Mesenchymal stem cell (in vitro differentiated cells and primary cell): ENCODE measurements around the gene APBB1.

Source experiments
- DNase-seq: peaks from one replicate; pipeline ENCODE4 v3.0.0-alpha.2; 2013
- H2AFZ ChIP-seq: one replicate; pipeline ENCODE4 v1.6.1; 2013; ENCODE audit warnings: low read depth, mild to moderate bottlenecking, control low read depth, inconsistent platforms, low read length, moderate library complexity
- H2AK5ac ChIP-seq: 2 replicates; pipeline ENCODE4 v1.6.1; 2013; ENCODE audit warnings: low read length, moderate library complexity, mild to moderate bottlenecking, inconsistent platforms; ENCODE audit not compliant: severe bottlenecking
- H2BK120ac ChIP-seq: one replicate; pipeline ENCODE4 v1.6.1; 2013; ENCODE audit warnings: low read depth, mild to moderate bottlenecking, inconsistent platforms, low read length, moderate library complexity
- H2BK12ac ChIP-seq, 2 experiments: one replicate each; pipeline ENCODE4 v1.6.1; 2013; ENCODE audit warnings: inconsistent platforms in 2 of 2, low read length in 2 of 2, mild to moderate bottlenecking in 2 of 2, moderate library complexity in 2 of 2, control low read depth in 1 of 2
- H2BK15ac ChIP-seq: one replicate; pipeline ENCODE4 v1.6.1; 2013; ENCODE audit warnings: mild to moderate bottlenecking, low read depth, inconsistent platforms; ENCODE audit not compliant: poor library complexity, severe bottlenecking
- H2BK5ac ChIP-seq: 2 replicates; pipeline ENCODE4 v1.6.1; 2013; ENCODE audit warnings: low read depth, mild to moderate bottlenecking, low read length, control low read depth, inconsistent platforms; ENCODE audit not compliant: poor library complexity, severe bottlenecking
- H3K14ac ChIP-seq, 2 experiments: one replicate each; pipeline ENCODE4 v1.6.1; 2013; ENCODE audit warnings: inconsistent platforms in 2 of 2, low read length in 2 of 2, control low read depth in 1 of 2, mild to moderate bottlenecking in 1 of 2, moderate library complexity in 1 of 2
- H3K18ac ChIP-seq, 2 experiments: one replicate each; pipeline ENCODE4 v1.6.1; 2013; ENCODE audit warnings: inconsistent platforms in 2 of 2, low read length in 2 of 2, control low read depth in 1 of 2, low read depth in 1 of 2, mild to moderate bottlenecking in 1 of 2
- H3K23ac ChIP-seq, 2 experiments: one replicate each; pipeline ENCODE4 v1.6.1; 2013; ENCODE audit warnings: inconsistent platforms in 2 of 2, low read length in 2 of 2, mild to moderate bottlenecking in 2 of 2, moderate library complexity in 2 of 2, control low read depth in 1 of 2
- H3K27ac ChIP-seq: 2 replicates; pipeline ENCODE4 v1.5.1; 2013; ENCODE audit warnings: mild to moderate bottlenecking, moderate library complexity, low read length, control low read depth, inconsistent platforms; ENCODE audit not compliant: poor library complexity, severe bottlenecking
- H3K27me3 ChIP-seq, 2 experiments: 2 replicates each; pipeline versions ENCODE4 v1.6.1 to v1.7.0; 2013; ENCODE audit warnings: low read length in 2 of 2, mild to moderate bottlenecking in 2 of 2, moderate library complexity in 2 of 2, control low read depth in 1 of 2, inconsistent platforms in 1 of 2; ENCODE audit not compliant: control insufficient read depth in 1 of 2, insufficient read depth in 1 of 2
- H3K36me3 ChIP-seq, 2 experiments: 2 replicates each; pipeline versions ENCODE4 v1.6.1 to v1.7.0; 2013; ENCODE audit warnings: low read length in 2 of 2, control low read depth in 1 of 2, inconsistent platforms in 1 of 2, low read depth in 1 of 2, mild to moderate bottlenecking in 1 of 2; ENCODE audit not compliant: insufficient read depth in 2 of 2, control insufficient read depth in 1 of 2
- H3K4ac ChIP-seq, 2 experiments: one replicate each; pipeline ENCODE4 v1.6.1; 2013; ENCODE audit warnings: inconsistent platforms in 2 of 2, low read length in 2 of 2, mild to moderate bottlenecking in 2 of 2, moderate library complexity in 2 of 2, control low read depth in 1 of 2, low read depth in 1 of 2
- H3K4me1 ChIP-seq: 2 replicates; pipeline ENCODE4 v1.6.1; 2013; ENCODE audit warnings: low read depth, low read length, control low read depth; ENCODE audit not compliant: control insufficient read depth, insufficient read depth
- H3K4me2 ChIP-seq: 2 replicates; pipeline ENCODE4 v1.6.1; 2013; ENCODE audit warnings: low read length, mild to moderate bottlenecking, inconsistent platforms; ENCODE audit not compliant: poor library complexity, severe bottlenecking
- H3K4me3 ChIP-seq, 2 experiments: 2 replicates each; pipeline versions ENCODE4 v1.5.1 to v1.7.0; 2013; ENCODE audit warnings: low read length in 2 of 2, mild to moderate bottlenecking in 2 of 2, control low read depth in 1 of 2, low read depth in 1 of 2; ENCODE audit not compliant: insufficient read depth in 1 of 2
- H3K79me1 ChIP-seq: replicated peaks from 2 replicates; pipeline ENCODE4 v1.6.1; 2013; ENCODE audit warnings: mild to moderate bottlenecking, control low read depth, low read length, inconsistent platforms; ENCODE audit not compliant: poor library complexity, severe bottlenecking
- H3K9ac ChIP-seq: 2 replicates; pipeline ENCODE4 v1.7.0; 2013; ENCODE audit warnings: mild to moderate bottlenecking, low read length, moderate library complexity
- H3K9me3 ChIP-seq: 2 replicates; pipeline ENCODE4 v1.7.0; 2013; ENCODE audit warnings: mild to moderate bottlenecking, low read length; ENCODE audit not compliant: control insufficient read depth
- H4K8ac ChIP-seq: one replicate; pipeline ENCODE4 v1.6.1; 2013; ENCODE audit warnings: inconsistent platforms, mild to moderate bottlenecking, low read length, moderate library complexity
- H4K91ac ChIP-seq: one replicate; pipeline ENCODE4 v1.6.1; 2013; ENCODE audit warnings: mild to moderate bottlenecking, low read length, inconsistent platforms
- WGBS: methylation state at CpG from one replicate; pipeline ENCODE4 v1.1.7; 2013; ENCODE audit warnings: mixed read lengths; 5-methylcytosine and 5-hydroxymethylcytosine counted together

Gene APBB1

DNA sequence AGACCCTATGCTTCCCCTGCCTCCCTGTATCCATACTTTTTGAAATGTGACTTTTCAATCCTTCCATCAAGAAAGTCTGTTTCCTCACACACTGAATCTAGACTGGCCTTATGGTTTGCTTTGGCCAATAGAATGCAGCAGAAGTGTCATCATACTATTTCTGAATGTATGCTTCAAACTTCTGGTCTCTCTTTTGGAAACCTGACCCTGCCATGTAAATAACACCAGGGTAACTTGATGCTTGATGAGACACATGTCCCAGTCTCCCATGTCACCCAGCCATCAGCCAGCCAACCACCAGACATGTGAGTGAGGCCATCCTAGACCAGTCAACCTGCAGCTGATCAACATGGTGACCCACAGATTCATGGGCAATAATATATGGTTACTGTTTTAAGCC is 68.9 kb downstream of the APBB1 start:
- H3K23ac ChIP-seq = no peak overlapping the region
- no peaks in the 10 kb centered on the region for H3K79me1 ChIP-seq
- peaks cover 12% of the 10 kb centered on the region for H3K4me1 ChIP-seq
- H4K8ac ChIP-seq = no peak overlapping the region
- H2BK5ac ChIP-seq = no peak overlapping the region
- no peak overlapping the region for H3K27ac ChIP-seq
- H3K27me3 ChIP-seq = no peaks in the 10 kb centered on the region
- H3K36me3 ChIP-seq = no peaks in the 10 kb centered on the region
- no peak for DNase-seq
- no peak overlapping the region for H3K4me3 ChIP-seq
- no peak overlapping the region for H2BK120ac ChIP-seq
- no peak overlapping the region for H3K4me2 ChIP-seq
- H3K14ac ChIP-seq = no peak overlapping the region
- no peak overlapping the region for H2BK15ac ChIP-seq
- H2AK5ac ChIP-seq = no peak overlapping the region
- no peak overlapping the region for H2AFZ ChIP-seq
- H3K9me3 ChIP-seq = no peaks in the 10 kb centered on the region
- H2BK12ac ChIP-seq = no peak overlapping the region
- H3K9ac ChIP-seq = no peak overlapping the region
- H4K91ac ChIP-seq = no peak overlapping the region
- no peak overlapping the region for H3K4ac ChIP-seq
- no peak overlapping the region for H3K18ac ChIP-seq

DNA sequence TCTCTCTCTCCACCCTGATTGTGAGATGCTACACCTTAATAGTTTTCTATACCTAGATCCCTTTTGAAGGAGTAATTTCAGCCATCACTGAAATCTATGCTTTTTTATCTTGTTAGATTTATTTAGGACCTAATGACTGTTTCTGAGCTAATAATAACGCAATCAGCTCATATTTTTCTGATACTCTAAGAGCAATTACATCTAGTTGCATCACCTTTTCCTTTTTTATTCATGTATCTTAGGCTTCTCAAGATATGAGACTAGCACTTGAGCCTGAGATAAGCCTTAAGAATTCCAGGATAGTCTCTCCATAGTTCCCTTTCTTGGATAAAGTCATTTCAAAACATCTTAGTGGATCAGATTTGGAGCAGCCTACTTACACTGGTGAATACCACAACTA is 73.5 kb downstream of the APBB1 start:
- no peak overlapping the region for H2BK12ac ChIP-seq
- no peak overlapping the region for H3K23ac ChIP-seq
- no peak overlapping the region for H4K91ac ChIP-seq
- H2BK15ac ChIP-seq = no peak overlapping the region
- no peak overlapping the region for H2AFZ ChIP-seq
- no peak overlapping the region for H3K4me2 ChIP-seq
- H3K4me3 ChIP-seq = no peak overlapping the region
- no peak overlapping the region for H3K27ac ChIP-seq
- no peak overlapping the region for H2BK120ac ChIP-seq
- H3K9me3 ChIP-seq = no peaks in the 10 kb centered on the region
- H3K27me3 ChIP-seq = no peaks in the 10 kb centered on the region
- no peak overlapping the region for H3K4ac ChIP-seq
- no peak overlapping the region for H3K14ac ChIP-seq
- 100% methylated on average over 1 of the region's 1 CpG for WGBS
- no peaks in the 10 kb centered on the region for H3K4me1 ChIP-seq
- no peaks in the 10 kb centered on the region for H3K79me1 ChIP-seq
- H2BK5ac ChIP-seq = no peak overlapping the region
- H4K8ac ChIP-seq = no peak overlapping the region
- no peak overlapping the region for H3K9ac ChIP-seq
- H3K36me3 ChIP-seq = no peaks in the 10 kb centered on the region
- no peak overlapping the region for H3K18ac ChIP-seq
- no peak for DNase-seq
- H2AK5ac ChIP-seq = no peak overlapping the region
